HCT116 (cell line): ENCODE results near the gene RND3.

Experiments
- POLR2A ChIP-seq: IDR thresholded peaks from 2 replicates; pipeline ENCODE4 v1.7.0; 2011; ENCODE audit warnings: borderline replicate concordance; ENCODE audit not compliant: insufficient read depth, insufficient read length; ENCODE audit errors: extremely low read depth
- SP1 ChIP-seq: IDR thresholded peaks from 2 replicates; pipeline ENCODE4 v1.6.1; 2012; ENCODE audit warnings: low read depth
- SRF ChIP-seq: IDR thresholded peaks from 2 replicates; pipeline ENCODE4 v1.6.1; 2012; ENCODE audit warnings: low read depth
- YY1 ChIP-seq: IDR thresholded peaks from 2 replicates; pipeline ENCODE4 v1.6.1; 2011; ENCODE audit warnings: low read length, low read depth, moderate library complexity, mild to moderate bottlenecking; ENCODE audit not compliant: insufficient replicate concordance; ENCODE audit errors: extremely low read depth
- TF ChIP-seq, protein P1 (sequence below), 3 experiments: fragments of 200-600 bp in 1 of 3; sonication (generic) in 1 of 3; IDR thresholded peaks in 2 of 3; conservative IDR thresholded peaks in 1 of 3; 2 replicates each; pipeline ENCODE4 v1.5.1; 2012 to 2017; ENCODE audit warnings: low read depth in 2 of 3, low read length in 2 of 3, antibody characterized with exemption in 1 of 3, borderline replicate concordance in 1 of 3, control low read depth in 1 of 3, mild to moderate bottlenecking in 1 of 3, mixed read lengths in 1 of 3, mixed run types in 1 of 3, moderate library complexity in 1 of 3; ENCODE audit not compliant: insufficient read depth in 1 of 3

DNA sequence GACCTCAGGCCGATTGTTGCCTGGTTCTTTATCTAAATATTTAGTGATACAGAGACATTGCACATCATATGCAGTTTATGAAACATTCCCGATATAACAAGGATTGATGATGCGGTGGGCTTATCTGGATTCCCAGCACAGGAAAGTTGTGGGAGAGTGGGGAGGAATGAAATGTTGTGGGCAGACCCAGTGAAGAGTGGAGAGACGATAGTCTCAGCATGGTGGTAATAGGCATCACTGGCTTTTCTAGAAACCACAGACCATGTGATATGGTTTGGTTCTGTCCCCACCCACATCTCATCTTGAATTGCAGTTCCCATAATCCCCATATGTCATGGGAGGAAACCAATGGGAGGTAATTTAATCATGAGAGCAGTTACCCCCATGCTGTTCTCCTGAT is 34.8 kb upstream of the RND3 start:
- TF ChIP-seq, protein P1, sequence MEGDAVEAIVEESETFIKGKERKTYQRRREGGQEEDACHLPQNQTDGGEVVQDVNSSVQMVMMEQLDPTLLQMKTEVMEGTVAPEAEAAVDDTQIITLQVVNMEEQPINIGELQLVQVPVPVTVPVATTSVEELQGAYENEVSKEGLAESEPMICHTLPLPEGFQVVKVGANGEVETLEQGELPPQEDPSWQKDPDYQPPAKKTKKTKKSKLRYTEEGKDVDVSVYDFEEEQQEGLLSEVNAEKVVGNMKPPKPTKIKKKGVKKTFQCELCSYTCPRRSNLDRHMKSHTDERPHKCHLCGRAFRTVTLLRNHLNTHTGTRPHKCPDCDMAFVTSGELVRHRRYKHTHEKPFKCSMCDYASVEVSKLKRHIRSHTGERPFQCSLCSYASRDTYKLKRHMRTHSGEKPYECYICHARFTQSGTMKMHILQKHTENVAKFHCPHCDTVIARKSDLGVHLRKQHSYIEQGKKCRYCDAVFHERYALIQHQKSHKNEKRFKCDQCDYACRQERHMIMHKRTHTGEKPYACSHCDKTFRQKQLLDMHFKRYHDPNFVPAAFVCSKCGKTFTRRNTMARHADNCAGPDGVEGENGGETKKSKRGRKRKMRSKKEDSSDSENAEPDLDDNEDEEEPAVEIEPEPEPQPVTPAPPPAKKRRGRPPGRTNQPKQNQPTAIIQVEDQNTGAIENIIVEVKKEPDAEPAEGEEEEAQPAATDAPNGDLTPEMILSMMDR (IDR thresholded peaks at IDR 0.05 in 2 of 3, conservative IDR thresholded peaks at IDR 0.05 in 1 of 3; ENCODE audit: borderline replicate concordance in 1 of 3, insufficient read depth in 1 of 3, low read depth in 2 of 3, low read length in 2 of 3), result no peak
- no peak for TF ChIP-seq POLR2A
- TF ChIP-seq YY1, result no peak
- no peak for TF ChIP-seq SRF
- no peak for TF ChIP-seq SP1
